ENCODE results near the gene ATP6V1E1.
A peak's percentile ranks its signal among the peaks of the same experiment; 100 is the strongest.
"Not testable (repeated sequence)": the region's sequence is repeated elsewhere in the genome, so short reads cannot be mapped to it uniquely, and the experiment has no call there.

Gene ATP6V1E1

GRCh38 chr22:17628406-17629172, at the start of gene ATP6V1E1:
ATP6V1E1 (minus strand) TSS chr22:17628749; CDS start chr22:17628635, 114 bp downstream.
- peak; percentile 96 for DNase-seq

GRCh38 chr22:17675584-17675983, 47.0 kb upstream of the ATP6V1E1 start:
- DNase-seq, result no peak

DNA sequence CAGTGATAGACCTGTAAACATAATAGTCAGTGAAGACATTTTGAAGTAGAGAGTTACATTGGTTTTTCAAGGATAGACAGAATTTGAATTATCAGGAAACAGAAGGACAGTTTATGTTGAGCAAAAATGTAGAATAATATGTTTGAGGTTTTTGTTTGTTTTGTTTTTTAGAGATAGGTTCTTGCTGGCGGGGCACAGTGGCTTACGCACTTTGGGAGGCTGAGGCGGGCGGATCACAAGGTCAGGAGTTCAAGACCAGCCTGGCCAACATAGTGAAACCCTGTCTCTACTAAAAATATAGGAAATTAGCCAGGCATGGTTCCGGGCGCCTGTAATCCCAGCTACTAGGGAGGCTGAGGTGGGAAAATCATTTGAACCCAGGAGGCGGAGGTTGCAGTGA, 45.6 kb upstream of the ATP6V1E1 start:
- no peak for DNase-seq

DNA sequence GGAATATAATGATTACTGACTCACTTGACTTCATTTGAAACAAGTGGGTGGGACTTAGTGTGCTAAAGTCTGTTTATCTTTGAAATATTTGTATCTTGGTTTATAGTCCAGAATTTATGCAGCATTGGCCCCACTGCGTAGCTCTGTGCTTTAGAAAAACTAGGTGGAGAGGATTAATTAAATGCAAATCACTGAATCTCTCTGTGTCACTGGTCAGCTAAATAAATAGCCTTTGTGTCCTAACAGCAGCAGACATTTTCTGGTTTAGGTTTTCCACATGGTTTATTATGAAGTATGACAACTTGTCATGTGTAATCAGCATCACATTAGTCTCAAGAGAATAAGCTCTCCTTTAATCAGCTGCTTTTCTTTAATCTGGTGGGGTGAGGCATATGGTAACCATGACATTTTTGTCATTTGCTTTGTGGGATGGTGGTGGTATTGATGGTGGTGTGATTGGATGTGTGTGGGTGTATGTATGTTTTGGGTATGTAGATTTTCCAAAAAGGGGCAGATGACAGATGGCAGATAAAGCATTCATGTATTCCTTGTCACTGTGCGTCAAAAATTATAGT, 44.0 kb upstream of the ATP6V1E1 start:
- DNase-seq, result peak; percentile 28

DNA sequence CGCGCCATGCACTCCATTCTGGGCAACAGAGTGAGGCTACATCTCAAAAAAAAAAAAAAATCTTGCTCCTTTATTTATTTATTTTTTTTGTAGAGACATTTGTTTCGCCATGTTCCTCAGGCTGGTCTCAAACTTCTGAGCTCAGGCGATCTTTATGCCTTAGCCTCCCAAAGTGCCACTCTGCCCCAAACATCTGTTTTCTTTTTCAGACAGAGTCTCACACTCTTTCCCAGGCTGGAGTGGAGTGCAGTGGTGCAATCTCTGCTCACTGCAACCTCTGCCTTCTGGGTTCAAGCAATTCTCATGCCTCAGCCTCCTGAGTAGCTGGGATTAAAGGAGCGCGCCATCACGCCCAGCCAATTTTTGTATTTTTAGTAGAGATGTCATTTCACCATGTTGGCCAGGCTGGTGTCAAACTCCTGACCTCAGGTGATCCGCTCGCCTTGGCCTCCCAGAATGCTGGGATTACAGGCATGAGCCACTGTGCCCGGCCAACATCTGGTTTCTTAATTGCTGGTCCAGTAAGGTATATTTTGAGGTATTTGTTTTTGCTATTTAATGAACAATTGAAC, 43.1 kb upstream of the ATP6V1E1 start:
- DNase-seq, result not testable (repeated sequence)

- DNase-seq, result no peak
These were observed 37.3 kb upstream of the ATP6V1E1 start for GRCh38 chr22:17665854-17666253.

DNA sequence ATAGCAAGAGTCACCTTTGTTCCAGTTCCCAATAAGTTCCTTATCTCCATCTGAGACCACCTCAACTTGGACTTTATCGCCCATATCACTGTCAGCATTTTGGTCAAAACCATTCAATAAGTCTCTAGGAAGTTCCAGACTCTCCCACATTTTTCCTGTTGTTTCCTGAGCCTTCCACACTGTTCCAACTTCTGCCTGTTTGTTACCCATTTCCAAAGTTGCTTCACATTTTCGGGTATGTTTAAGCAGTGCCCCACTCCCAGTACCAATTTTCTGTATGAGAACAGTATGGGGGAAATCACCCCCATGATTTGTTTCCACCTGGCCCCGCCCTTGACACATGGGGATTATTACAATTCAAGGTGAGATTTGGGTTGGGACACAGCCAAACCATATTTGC, 36.7 kb upstream of the ATP6V1E1 start:
- no peak for DNase-seq

GRCh38 chr22:17664414-17665055, 36.0 kb upstream of the ATP6V1E1 start:
- DNase-seq, result no peak

DNA sequence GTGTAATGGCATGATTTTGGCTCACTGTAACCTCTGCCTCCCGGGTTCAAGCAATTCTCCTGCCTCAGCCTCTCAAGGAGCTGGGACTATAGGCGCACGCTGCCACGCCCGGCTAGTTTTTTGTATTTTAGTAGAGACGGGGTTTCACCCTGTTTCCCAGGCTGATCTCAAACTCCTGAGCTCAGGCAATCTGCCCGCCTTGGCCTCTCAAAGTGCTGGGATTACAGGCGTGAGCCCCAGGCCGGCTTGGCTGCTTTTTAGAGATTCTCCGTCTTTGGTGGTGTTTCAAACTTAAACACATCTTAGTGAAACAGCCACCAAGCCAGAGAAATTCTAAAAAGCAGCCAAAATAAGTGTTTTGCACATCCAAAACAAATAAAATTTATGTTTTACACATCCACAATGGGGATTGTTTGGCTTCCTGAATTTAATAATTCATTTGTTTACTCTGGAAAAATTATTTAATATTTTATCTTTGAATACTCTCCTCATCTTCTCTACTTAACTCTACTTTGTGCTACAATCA, 28.4 kb upstream of the ATP6V1E1 start:
- DNase-seq, result no peak

DNA sequence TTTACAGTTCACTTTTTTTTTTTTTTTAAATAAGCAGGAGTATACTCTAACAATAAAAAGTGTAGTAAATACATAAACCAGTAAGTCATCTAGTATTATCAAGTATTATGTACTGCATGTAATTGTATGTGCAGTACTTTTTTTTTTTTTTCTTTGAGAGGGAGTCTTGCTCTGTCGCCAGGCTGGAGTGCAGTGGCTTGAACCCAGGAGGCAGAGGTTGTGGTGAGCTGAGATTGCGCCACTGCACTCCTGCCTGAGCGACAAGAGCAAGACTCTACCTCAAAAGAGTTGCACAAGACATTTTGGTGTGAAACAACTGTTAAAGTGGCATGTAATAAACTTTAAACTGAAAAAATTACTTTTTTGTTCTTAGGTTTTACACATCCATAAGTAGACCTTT, 26.7 kb upstream of the ATP6V1E1 start:
- DNase-seq, result no peak

DNA sequence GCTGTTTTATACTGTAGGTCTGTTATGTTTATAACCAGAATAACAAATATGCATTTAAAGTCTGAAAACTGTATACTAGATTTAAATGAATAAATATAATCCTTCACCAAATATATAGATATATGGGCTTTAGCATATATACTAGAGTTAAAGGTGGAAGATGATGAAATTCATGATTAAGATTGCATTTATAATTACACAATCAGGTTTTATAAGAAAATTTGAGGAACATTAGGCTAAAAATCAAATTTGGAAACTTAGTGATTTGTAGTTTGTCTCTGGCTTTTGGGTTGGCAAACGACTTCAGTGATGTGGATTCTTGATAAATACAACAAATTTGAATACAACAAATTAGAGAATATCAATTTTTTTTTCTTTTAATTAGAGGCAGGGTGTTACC, 20.0 kb upstream of the ATP6V1E1 start:
- DNase-seq, result no peak

DNA sequence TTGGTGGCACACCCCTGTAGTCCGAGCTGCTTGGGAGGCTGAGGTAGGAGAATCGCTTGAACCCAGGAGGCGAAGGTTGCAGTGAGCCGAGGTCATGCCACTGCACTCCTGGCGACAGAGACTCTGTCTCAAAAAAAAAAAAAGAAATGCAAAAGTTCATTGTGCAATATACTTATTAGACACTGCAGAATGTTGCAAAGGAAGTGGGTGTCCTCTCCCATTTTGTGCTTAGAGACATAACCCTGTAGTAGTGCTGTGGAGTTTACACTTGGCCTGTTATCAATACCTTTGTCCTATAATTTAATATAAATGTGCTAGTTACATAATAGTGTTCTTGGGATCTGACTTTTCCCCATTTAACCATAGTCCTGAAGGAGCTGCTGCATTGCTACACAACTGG, 19.4 kb upstream of the ATP6V1E1 start:
- DNase-seq, result no peak

DNA sequence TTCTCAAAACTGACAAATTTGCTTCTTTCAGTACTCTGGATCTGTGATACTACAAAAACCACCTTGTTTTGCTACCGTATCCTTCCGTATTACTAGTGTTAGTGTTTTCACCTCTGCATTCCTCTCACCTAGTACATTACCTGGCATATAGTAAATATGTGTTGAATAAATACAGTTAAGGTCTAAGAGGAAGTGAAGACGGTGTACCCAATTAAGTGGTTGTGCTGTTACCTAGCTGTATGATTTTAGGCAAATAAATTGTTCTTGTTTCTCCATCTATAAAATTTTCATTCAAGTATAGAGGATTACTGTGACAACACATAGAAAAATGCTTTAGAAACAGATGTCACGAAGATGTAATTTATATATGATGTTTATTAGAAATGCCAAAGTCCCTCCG, 18.9 kb upstream of the ATP6V1E1 start:
- DNase-seq, result no peak

DNA sequence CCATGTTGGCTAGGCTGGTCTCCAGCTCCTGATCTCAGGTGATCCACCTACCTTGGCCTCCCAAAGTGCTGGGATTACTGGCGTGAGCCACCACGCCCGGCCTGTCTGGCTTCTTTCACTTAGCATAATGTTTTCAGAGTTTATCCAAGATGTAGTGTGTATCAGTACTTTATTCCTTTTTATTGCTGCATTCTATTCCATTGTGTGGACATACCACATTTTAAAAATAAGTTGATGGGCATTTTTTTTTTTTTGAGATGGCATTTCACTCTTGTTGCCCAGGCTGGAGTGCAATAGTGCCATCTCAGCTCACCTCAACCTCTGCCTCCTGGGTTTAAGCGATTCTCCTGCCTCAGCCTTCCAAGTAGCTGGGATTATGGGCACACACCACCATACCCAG, 13.8 kb upstream of the ATP6V1E1 start:
- not testable (repeated sequence) for DNase-seq

DNA sequence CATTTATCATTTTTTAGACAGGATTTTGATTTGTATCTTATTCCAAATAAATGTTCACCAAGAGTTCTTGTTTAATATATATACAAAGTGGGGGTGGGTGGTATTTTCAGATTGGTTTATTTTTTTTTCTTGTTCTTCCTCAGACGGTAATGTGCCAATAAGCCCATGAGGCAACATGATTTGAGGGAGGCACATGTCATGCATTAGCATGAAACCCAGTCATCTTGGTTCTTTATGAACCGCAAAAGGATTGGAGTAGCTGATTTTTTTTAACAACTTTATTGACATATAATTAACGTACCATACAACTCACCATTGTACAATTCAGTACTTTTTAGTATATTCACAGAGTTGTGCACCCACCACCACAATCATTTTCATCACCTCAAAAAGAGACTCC, 12.7 kb upstream of the ATP6V1E1 start:
- no peak for DNase-seq

- DNase-seq, result no peak
These were observed 10.7 kb upstream of the ATP6V1E1 start for GRCh38 chr22:17639247-17639741.

- peak; percentile 92 for DNase-seq
These were observed 10.1 kb upstream of the ATP6V1E1 start, which contains the start of gene BCL2L13 for GRCh38 chr22:17638432-17639246. BCL2L13 (plus strand) TSS chr22:17638757; CDS start chr22:17655712, 16,955 bp downstream.

DNA sequence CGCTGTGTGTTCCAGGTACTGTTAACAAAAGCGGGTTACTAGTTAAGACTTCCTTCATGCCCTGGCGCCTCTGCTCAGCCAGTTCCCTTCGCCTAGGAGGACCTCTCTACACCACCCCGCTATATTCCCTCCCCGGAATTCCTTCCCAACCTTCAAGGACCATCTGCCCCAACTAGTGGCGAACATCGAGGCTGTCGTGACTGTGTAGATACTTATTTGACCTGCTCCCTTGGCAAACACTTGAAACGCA, 9.6 kb upstream of the ATP6V1E1 start:
- DNase-seq, result no peak

GRCh38 chr22:17637490-17638181, 9.1 kb upstream of the ATP6V1E1 start:
- DNase-seq, result no peak

- not testable (repeated sequence) for DNase-seq
These were observed 8.3 kb upstream of the ATP6V1E1 start for GRCh38 chr22:17636850-17637249.

GRCh38 chr22:17634696-17635095, 6.1 kb upstream of the ATP6V1E1 start:
- DNase-seq, result no peak

- no peak for DNase-seq
These were observed 5.4 kb upstream of the ATP6V1E1 start for GRCh38 chr22:17633998-17634323.

Data from stimulated activated CD8-positive, alpha-beta memory T cell treated with anti-CD3 and anti-CD28 coated beads, Interleukin-4, amount 100 ng/mL, for 48 hours (primary cell).